DND-41 (cell line): ENCODE results near the gene FAF1.
"Not testable (repeated sequence)": the region's sequence is repeated elsewhere in the genome, so short reads cannot be mapped to it uniquely, and the experiment has no call there.

Source experiments
- EZH2 ChIP-seq: IDR thresholded peaks from 3 replicates; pipeline ENCODE4 v1.6.1; 2012; ENCODE audit warnings: borderline replicate concordance, low read depth, mild to moderate bottlenecking, moderate library complexity, low read length, inconsistent platforms; ENCODE audit not compliant: severe bottlenecking
- TF ChIP-seq, protein P1 (sequence below): IDR thresholded peaks from 2 replicates; pipeline ENCODE4 v1.5.1; 2012; ENCODE audit warnings: borderline replicate concordance, low read length, moderate library complexity, mild to moderate bottlenecking; ENCODE audit not compliant: poor library complexity, severe bottlenecking; ENCODE audit errors: extremely low read depth

DNA sequence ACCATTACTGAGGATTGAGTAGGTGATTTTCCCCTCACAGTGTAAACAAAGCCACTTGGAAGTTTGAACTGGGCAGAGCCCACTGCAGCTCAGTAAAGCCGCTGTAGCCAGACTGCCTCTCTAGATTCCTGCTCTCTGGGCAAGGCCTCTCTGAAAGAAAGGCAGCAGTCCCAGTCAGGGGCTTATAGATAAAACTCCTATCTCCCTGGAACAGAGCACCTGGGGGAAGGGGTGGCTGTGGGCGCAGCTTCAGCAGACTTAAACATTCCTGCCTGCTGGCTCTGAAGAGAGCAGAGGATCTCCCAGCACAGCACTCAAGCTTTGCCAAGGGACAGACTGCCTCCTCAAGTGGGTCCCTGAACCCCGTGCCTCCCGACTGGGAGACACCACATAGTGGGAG, 45.5 kb upstream of the FAF1 start:
- TF ChIP-seq, protein P1, sequence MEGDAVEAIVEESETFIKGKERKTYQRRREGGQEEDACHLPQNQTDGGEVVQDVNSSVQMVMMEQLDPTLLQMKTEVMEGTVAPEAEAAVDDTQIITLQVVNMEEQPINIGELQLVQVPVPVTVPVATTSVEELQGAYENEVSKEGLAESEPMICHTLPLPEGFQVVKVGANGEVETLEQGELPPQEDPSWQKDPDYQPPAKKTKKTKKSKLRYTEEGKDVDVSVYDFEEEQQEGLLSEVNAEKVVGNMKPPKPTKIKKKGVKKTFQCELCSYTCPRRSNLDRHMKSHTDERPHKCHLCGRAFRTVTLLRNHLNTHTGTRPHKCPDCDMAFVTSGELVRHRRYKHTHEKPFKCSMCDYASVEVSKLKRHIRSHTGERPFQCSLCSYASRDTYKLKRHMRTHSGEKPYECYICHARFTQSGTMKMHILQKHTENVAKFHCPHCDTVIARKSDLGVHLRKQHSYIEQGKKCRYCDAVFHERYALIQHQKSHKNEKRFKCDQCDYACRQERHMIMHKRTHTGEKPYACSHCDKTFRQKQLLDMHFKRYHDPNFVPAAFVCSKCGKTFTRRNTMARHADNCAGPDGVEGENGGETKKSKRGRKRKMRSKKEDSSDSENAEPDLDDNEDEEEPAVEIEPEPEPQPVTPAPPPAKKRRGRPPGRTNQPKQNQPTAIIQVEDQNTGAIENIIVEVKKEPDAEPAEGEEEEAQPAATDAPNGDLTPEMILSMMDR, result not testable (repeated sequence)
- not testable (repeated sequence) for TF ChIP-seq EZH2
